Measurements from ENCODE around the gene SWAP70. TPM values are rescaled to one million over a fixed set of nuclear protein-coding genes. Genes with fewer than 3 reads are reported as not detected.

SWAP70 gene
- total RNA-seq, 4 donors from 2014 or later, result 11.5 to 65.6 (median 41.5) TPM

DNA sequence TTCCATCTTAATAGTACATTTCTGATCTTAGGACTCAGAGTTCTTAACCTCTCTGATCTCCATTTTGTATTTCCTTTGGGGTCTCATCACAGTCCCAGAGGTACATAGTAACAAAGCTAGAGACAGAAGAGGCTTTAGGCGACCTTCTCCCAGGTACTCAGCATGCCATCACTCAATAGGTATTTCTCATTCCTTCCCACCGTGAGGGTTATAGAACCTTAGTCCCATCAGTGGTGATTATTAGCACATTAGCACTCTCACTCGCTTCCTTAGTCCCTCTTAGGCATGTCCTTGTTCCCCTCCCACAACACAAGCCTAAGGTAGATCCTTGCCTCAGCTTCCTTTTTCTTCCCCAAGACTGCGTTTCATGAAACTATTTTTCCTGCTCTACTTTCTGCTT lies 14.7 kb downstream of the SWAP70 start:
- DNase-seq, result no peak
- intact Hi-C loops (cut with DNase I; ENCODE audit: low total_unique reads), result no loop called here
- TF ChIP-seq, protein P1, sequence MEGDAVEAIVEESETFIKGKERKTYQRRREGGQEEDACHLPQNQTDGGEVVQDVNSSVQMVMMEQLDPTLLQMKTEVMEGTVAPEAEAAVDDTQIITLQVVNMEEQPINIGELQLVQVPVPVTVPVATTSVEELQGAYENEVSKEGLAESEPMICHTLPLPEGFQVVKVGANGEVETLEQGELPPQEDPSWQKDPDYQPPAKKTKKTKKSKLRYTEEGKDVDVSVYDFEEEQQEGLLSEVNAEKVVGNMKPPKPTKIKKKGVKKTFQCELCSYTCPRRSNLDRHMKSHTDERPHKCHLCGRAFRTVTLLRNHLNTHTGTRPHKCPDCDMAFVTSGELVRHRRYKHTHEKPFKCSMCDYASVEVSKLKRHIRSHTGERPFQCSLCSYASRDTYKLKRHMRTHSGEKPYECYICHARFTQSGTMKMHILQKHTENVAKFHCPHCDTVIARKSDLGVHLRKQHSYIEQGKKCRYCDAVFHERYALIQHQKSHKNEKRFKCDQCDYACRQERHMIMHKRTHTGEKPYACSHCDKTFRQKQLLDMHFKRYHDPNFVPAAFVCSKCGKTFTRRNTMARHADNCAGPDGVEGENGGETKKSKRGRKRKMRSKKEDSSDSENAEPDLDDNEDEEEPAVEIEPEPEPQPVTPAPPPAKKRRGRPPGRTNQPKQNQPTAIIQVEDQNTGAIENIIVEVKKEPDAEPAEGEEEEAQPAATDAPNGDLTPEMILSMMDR (IDR thresholded peaks at IDR 0.05), result no peak

GRCh38 chr11:9680028-9680427 lies 16.2 kb downstream of the SWAP70 start:
- Histone ChIP-seq H3K36me3 (no peaks in the 10 kb centered on the region), H3K27me3 (no peaks in the 10 kb centered on the region), H3K4me1 (no peaks in the 10 kb centered on the region), H3K9me3 (no peaks in the 10 kb centered on the region), H3K27ac (no peak overlapping the region), H3K4me3 (no peak overlapping the region)
- DNase-seq, result no peak
- intact Hi-C loops (cut with DNase I; ENCODE audit: low total_unique reads), result no loop called here
- TF ChIP-seq, protein P1 (IDR thresholded peaks at IDR 0.05), result no peak
- no peak for TF ChIP-seq POLR2A (IDR thresholded peaks at IDR 0.05)

More for the DNA sequence above, 14.7 kb downstream of the SWAP70 start:
- Histone ChIP-seq H3K36me3 (no peaks in the 10 kb centered on the region), H3K9me3 (no peaks in the 10 kb centered on the region), H3K27ac (no peak overlapping the region), H3K27me3 (no peaks in the 10 kb centered on the region), H3K4me3 (no peak overlapping the region), H3K4me1 (no peaks in the 10 kb centered on the region)

DNA sequence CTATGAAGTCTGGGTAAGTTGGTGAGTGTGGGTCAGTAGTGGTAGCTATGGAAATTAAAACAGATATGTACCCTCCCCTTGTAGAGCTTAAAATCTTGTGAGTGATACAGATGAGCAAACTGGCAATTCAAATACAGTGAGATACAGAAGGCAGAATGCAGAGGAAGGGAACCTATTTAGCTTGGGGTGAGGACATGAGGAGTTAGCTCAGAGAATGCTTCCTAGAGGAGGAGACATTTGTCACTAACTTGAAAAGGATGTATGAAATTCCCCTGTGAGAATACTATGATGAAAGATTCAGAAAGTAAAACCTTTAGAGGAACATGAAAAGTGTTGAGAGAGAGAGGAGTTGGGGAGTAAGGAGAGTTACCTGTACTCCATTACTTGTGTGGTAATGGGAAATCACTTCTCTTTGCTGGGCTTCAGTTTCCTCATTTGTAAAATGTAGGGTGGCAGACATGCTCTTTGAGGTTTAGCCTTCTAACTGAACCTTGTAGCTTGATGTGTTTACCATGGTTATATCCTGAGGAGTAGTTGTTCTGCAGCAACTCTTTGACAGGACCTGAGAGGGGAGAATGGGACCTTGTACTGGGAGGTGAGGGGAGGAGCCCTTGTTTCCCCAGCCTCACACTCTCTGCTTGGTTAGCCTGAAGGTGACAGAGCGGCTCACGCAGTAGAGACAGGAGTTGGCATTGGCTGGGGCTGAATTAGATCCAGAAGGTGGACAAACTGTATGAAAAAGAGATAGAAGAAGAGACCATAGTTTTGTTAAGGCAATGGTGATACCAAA lies 17.9 kb downstream of the SWAP70 start:
- no peak for TF ChIP-seq POLR2A (IDR thresholded peaks at IDR 0.05)
- TF ChIP-seq, protein P1 (IDR thresholded peaks at IDR 0.05), result no peak
- no peaks in the 10 kb centered on the region for H3K4me1 ChIP-seq
- no peaks in the 10 kb centered on the region for H3K36me3 ChIP-seq
- H3K4me3 ChIP-seq, result no peak overlapping the region
- no peaks in the 10 kb centered on the region for H3K9me3 ChIP-seq
- no peak for DNase-seq
- peak overlapping the region in 1 of 2 donors; percentile 36 for H3K27ac ChIP-seq
- no peaks in the 10 kb centered on the region for H3K27me3 ChIP-seq
- intact Hi-C loops (cut with DNase I; ENCODE audit: low total_unique reads), result no loop called here

GRCh38 chr11:9687711-9688477 lies 24.0 kb downstream of the SWAP70 start:
- intact Hi-C loops (cut with DNase I; ENCODE audit: low total_unique reads), result no loop called here
- DNase-seq, result no peak
- Histone ChIP-seq H3K9me3 (no peaks in the 10 kb centered on the region), H3K4me3 (no peak overlapping the region), H3K36me3 (no peaks in the 10 kb centered on the region), H3K27me3 (no peaks in the 10 kb centered on the region), H3K4me1 (peaks cover 0 to 19% of the 10 kb centered on the region in 2 donors), H3K27ac (peak overlapping the region; percentile 77 to 80)
- TF ChIP-seq POLR2A (IDR thresholded peaks at IDR 0.05), result no peak
- TF ChIP-seq, protein P1 (IDR thresholded peaks at IDR 0.05), result no peak
